ENCODE data around the gene CDR2L.

CDR2L gene

DNA sequence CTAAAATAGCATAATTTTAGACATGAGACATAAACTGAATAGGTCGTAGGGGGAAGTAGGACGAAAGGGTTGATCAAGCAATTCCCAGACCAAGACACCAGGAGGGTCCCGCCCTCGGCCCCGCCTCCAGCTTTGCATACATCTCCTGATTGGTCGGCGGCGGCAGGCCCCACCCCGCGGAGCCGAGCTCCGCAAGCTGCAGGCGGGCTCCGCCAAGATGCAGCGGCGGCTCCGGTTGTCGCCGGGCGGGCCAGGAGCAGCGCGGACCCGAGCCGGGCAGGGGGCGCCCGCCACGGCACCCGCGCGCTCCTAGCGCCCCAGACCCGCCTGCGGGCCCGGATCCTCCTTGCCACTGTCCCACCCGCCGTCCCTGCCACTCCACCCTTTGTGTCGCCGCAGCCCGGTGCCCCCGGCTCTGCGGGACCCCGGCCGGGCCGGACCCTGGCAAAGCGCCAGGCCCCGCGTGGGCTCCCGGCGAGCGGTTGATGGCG lies at the start of gene CDR2L:
CDR2L (plus strand) TSS at position 215 of the 491 bp plus-strand sequence. CDS start 412 bp downstream, outside the sequence.
- peak; percentile 95 for TF ChIP-seq POLR2A (IDR thresholded peaks at IDR 0.05; ENCODE audit: low read depth, low read length)
- DNase-seq (ENCODE audit: insufficient read length, low spot score) (peak; percentile 99), FAIRE-seq (no peak)

DNA sequence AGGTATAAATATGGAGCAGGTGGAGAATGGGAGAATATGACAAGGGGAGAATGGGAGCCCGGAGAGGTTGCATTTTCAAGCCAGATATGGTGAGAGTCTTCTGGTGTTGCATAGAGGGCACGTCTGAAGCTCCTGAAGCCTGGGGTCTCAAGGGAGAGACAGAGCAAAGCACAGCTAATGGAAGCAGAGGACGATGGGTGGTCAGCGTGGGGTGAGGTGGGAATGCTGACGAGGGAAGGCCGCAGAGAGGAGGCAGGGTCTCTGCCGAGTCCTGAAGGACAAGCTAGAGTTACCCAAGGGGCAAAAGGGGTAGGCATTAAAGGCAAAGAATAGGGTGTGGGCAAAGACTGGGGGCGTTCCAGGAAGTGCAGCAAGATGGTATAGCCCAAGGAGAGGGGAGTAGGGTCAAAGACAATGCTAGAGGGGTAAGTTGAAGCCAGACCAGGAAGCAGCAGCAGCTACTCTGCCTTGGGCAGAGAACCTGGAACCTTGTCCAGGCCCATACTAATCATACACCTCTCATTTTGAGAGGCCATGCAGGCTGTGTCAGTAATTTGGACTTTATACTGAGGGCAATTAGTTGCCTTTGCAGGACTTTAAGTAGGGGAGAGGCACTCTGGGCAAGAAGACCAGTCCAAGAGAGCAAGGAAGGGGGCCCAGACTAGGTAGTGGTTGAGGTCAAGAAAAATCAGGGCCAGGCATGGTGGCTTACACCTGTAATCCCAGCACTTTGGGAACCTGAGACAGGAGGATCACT lies 49.1 kb upstream of the CDR2L start:
- DNase-seq (ENCODE audit: insufficient read length, low spot score) (no peak), FAIRE-seq (no peak)
- TF ChIP-seq POLR2A (IDR thresholded peaks at IDR 0.05; ENCODE audit: low read depth, low read length): no peak

DNA sequence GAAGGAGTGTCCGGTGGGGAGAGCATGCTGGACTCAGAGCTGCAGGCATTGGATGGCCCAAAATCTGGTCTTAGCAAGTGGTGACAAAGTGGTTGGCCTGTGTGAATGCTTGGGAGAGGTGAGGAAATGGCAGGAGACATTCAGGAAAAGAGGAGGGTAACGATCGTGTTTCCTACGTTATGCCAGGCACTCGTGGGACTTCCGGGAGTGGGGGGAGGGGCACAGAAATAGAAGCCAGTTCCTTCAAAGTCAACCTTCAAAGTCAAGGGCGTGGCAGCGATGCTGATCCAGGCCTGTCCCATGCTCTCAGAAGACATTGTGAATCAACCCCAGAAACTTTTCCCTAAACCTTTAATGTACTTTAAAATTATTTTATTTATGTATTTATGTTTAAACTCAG lies 47.9 kb upstream of the CDR2L start:
- no peak for TF ChIP-seq POLR2A (IDR thresholded peaks at IDR 0.05; ENCODE audit: low read depth, low read length)
- DNase-seq (ENCODE audit: insufficient read length, low spot score) (no peak), FAIRE-seq (no peak)

DNA sequence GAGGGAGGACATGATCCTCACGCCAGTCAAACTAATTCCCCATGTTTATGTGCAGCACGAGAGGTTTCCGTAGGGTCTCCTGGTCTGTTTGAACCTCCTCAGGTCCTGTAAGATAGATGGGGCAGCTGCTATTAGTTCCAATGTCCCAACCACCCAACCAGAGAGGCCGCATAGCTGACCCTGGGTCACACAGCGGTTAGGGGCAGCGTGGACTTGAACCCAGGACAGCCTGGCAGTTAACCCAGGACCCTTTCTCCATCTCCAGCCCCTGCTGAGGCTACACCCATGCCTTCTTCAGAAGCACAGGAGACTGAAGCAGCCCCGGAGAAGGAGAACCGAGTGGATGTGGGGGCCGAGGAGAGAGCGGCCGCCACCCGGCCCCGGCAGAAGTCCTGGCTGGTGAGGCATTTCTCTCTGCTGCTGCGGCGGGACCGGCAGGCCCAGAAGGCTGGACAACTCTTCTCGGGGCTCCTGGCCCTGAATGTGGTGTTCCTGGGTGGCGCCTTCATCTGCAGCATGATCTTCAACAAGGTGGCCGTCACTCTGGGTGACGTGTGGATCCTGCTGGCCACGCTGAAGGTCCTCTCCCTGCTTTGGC lies 46.2 kb upstream of the CDR2L start:
- FAIRE-seq (no peak), DNase-seq (ENCODE audit: insufficient read length, low spot score) (no peak)
- TF ChIP-seq POLR2A (IDR thresholded peaks at IDR 0.05; ENCODE audit: low read depth, low read length): no peak

DNA sequence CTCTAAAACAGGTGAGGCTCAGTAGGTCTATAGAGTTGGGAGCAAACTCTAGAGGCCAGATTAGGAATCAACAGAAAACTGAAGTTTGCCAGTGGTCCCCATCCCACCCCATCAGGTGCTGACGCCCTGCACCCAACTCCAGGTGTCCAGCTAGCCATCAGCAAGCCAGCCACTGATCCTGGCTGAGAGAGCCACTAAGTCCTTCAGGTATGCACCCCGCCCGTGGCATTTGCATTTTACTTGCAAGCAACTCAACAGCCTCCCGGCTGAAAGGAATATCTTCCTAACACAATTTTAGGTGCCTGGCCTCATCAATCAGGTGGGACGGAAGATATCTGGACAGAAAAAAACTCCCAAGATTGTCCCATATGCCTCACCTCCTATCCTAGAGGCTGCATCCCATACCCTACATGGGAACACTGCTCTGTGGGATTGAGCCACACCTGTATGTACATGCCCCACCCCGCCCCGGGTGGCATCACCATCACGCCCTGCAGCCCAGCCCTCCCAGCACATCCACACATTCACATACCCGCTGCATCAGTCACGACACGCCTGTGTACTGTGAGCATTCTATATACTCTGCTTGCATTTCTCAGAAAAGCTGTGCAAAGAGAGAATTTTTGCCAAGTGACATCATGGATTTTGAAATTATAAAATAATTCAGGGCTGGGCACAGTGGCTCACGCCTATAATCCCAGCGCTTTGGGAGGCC lies 43.5 kb upstream of the CDR2L start:
- TF ChIP-seq POLR2A (IDR thresholded peaks at IDR 0.05; ENCODE audit: low read depth, low read length): no peak
- DNase-seq (ENCODE audit: insufficient read length, low spot score): no peak
- FAIRE-seq: no peak

DNA sequence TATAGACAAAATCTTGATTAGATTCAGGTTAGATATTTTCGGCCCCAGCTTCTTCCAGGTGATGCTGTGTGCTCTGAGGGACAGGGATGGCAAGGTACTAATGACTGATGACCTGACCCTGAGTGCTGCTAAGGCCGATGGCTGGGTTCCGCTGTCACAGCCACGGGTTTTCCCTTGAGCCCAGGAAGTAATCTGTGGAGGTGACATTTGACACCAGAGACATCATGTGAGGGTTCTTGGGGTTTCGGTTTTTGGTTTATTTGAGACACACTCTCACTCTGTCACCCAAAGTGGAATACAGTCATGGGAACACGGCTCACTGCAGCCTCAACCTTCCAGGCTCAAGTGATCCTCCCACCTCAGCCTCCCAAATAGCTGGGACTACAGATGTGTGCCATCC lies 41.9 kb upstream of the CDR2L start:
- DNase-seq (ENCODE audit: insufficient read length, low spot score): no peak
- FAIRE-seq: no peak
- TF ChIP-seq POLR2A (IDR thresholded peaks at IDR 0.05; ENCODE audit: low read depth, low read length): no peak

DNA sequence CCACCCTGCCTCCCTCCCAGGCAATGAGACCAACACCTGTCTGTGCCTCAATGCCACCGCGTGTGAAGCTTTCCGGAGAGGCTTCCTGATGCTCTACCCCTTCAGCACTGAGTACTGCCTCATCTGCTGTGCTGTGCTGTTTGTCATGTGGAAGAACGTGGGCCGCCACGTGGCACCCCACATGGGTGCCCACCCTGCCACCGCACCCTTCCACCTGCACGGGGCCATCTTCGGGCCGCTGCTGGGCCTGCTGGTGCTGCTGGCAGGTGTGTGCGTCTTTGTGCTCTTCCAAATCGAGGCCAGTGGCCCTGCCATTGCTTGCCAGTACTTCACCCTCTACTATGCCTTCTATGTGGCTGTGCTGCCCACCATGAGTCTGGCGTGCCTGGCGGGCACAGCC lies 40.8 kb upstream of the CDR2L start:
- FAIRE-seq (no peak), DNase-seq (ENCODE audit: insufficient read length, low spot score) (no peak)
- TF ChIP-seq POLR2A (IDR thresholded peaks at IDR 0.05; ENCODE audit: low read depth, low read length): no peak

DNA sequence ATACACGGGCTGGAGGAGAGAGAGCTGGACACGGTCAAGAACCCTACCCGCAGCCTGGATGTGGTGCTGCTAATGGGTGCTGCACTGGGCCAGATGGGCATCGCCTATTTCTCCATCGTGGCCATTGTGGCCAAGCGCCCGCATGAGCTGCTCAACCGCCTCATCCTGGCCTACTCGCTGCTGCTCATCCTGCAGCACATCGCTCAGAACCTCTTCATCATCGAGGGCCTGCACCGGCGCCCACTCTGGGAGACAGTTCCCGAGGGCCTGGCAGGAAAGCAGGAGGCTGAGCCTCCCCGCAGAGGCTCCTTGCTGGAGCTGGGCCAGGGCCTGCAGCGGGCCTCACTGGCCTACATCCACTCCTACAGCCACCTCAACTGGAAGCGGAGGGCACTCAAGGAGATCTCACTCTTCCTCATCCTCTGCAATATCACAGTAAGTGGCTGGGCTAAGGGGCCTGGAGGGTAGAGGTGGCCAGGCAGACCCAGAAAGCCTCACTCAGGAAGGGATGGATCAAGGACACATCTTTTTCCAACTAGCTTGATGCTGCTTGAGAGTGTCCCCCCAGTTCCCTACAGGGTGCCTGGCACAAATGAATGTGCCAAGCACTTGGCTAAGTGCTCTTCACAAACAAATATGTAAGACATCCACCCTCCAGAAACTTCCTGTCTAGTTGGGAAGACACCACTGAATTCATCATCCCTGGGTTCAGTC lies 40.2 kb upstream of the CDR2L start:
- TF ChIP-seq POLR2A (IDR thresholded peaks at IDR 0.05; ENCODE audit: low read depth, low read length): no peak
- no peak for DNase-seq (ENCODE audit: insufficient read length, low spot score)
- FAIRE-seq: no peak

DNA sequence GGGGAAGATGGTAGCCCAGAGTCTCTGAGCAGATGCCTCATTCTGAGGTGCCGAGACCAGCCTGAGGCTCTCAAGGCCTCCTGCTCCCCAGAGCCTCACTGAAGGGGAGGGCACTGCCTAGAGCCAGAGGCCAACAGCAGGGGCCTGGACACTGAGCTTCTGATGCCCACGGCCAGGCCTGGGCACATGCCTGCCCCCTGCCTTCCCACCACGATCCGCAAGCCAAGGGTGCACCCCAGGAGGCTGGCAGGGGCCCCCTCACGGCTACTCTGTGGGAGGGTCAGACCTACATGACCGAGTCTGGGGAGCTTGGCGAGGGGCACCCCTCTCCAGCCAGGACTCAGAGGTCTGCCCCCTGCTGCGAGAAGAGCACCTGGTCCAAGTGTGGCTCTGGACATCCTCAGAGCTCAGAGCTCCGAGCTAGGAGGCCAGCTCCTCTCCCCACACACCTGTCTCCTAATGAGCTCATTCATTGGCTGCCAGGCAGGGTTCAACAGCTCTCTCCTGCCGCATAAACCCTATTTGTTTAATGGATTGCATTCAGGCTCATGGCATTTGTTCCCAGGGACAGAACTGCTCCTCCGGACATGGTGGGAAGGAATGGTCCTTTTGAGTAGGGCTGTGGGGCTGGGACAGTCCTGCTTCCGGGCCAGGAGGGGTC lies 37.8 kb upstream of the CDR2L start:
- DNase-seq (ENCODE audit: insufficient read length, low spot score) (no peak), FAIRE-seq (no peak)
- TF ChIP-seq POLR2A (IDR thresholded peaks at IDR 0.05; ENCODE audit: low read depth, low read length): no peak

DNA sequence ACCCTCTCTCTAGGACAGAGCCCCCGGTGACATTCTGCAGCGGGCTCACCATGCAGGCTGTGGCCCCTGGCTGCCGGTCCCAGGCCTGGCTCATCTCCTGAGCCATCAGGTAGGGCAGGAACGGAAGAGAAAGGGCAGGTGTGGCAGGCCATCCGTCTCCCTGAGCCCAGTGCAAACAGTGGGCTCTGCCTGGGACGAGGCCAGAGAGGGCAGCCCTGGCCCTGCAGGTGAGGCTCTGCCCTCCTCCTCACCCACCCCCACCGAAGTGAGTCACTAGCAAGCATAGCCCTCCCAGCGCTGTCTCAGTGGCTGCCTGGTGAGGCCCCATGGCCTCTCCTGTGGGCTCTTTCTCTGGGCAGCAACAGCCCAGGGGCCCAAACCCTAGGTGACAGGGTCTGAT lies 37.2 kb upstream of the CDR2L start:
- no peak for TF ChIP-seq POLR2A (IDR thresholded peaks at IDR 0.05; ENCODE audit: low read depth, low read length)
- FAIRE-seq (no peak), DNase-seq (ENCODE audit: insufficient read length, low spot score) (no peak)

DNA sequence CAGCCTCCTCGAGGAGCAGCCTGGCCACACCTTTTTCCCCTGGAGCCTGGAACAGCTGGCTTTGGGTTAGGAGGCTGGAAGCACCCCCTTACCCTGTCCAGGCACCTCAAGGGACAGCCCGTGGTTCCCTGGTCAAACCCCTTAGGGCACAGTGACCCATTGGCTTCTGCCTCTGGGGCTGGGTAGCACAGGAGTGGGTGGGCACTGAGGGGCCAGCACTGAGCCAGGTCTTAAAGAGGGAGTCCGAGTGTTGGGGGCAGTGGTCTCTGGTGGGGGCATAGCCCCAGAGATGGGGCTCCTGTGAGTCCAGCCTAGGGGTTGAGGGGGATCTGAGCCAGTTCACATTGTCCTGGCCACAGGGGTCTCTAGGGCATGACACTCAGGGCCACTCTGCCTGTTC lies 36.4 kb upstream of the CDR2L start:
- no peak for DNase-seq (ENCODE audit: insufficient read length, low spot score)
- no peak for FAIRE-seq
- TF ChIP-seq POLR2A (IDR thresholded peaks at IDR 0.05; ENCODE audit: low read depth, low read length): no peak

DNA sequence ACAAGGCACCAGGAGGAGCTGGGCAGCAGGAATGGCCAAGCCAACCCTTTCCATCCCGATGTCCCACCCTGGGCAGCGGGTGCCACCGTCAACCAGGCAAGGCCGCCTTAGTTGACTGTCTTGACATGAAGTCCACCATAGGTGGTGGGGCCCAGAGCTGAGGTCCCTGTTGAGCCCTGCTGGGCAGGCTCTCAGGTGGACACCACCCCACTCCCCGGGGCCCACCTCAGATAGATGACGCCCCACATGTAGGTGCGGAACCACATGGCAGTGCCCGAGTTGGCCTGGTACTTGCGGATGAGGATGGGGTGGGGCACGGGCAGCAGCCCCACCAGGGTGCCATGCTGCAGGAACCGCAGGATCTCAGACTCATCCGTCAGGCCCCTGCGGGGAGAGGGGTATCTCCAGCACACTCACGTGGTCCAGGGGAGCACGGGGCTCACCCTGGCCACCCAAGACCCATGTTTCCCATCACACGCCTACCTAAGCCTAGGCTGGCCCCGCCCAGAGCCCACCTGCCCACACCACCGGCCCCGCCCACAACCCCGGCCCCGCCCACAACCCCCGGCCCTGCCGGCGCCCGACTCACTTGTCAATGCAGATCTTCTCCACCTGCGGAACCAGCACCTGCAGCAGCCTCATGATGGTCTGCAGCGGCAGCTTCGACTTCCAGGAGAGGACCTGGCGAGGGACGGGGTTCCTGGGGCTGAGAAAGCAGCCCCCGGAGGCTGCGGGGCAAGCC lies 35.6 kb upstream of the CDR2L start:
- no peak for FAIRE-seq
- no peak for TF ChIP-seq POLR2A (IDR thresholded peaks at IDR 0.05; ENCODE audit: low read depth, low read length)
- no peak for DNase-seq (ENCODE audit: insufficient read length, low spot score)
